HEK293T (cell line): ENCODE results near the gene ESPN.

ENCODE experiments used
- BHLHE40 ChIP-seq: fragments of 450-650 bp; IDR thresholded peaks from 2 replicates; pipeline ENCODE4 v1.6.1; 2016; ENCODE audit warnings: mild to moderate bottlenecking, moderate library complexity, borderline replicate concordance
- FOXK2 ChIP-seq: fragments of 450-650 bp; IDR thresholded peaks from 2 replicates; pipeline ENCODE4 v1.6.1; 2016; ENCODE audit warnings: mild to moderate bottlenecking
- FOXM1 ChIP-seq: fragments of 450-650 bp; IDR thresholded peaks from 2 replicates; pipeline ENCODE4 v1.6.1; 2017; ENCODE audit warnings: mild to moderate bottlenecking, borderline replicate concordance
- L3MBTL2 ChIP-seq: fragments of 450-650 bp; conservative IDR thresholded peaks from 2 replicates; pipeline ENCODE4 v1.6.1; 2016; ENCODE audit warnings: mild to moderate bottlenecking
- PKNOX1 ChIP-seq: fragments of 450-650 bp; IDR thresholded peaks from 2 replicates; pipeline ENCODE4 v1.6.1; 2016
- TARDBP ChIP-seq: fragments of 450-650 bp; IDR thresholded peaks from 2 replicates; pipeline ENCODE4 v1.6.1; 2016
- ZNF384 ChIP-seq: fragments of 450-650 bp; IDR thresholded peaks from 2 replicates; pipeline ENCODE4 v1.6.1; 2016

- TF ChIP-seq PKNOX1: no peak
- TF ChIP-seq FOXM1: no peak
- no peak for TF ChIP-seq ZNF384
- no peak for TF ChIP-seq L3MBTL2
- no peak for TF ChIP-seq FOXK2
- TF ChIP-seq BHLHE40: no peak
- TF ChIP-seq TARDBP: no peak
Observed at GRCh38 chr1:6471086-6471969, 46.8 kb downstream of the ESPN start.
